Measurements from ENCODE around the gene LIN52. TPM values are rescaled to one million over a fixed set of nuclear protein-coding genes. Genes with fewer than 3 reads are reported as not detected.

The LIN52 gene
- total RNA-seq, 1 donor from 2014 or later, result 8.4 TPM

- Histone ChIP-seq H3K27me3 (ENCODE audit: control insufficient read depth, insufficient read depth, low read length) (peaks cover 7% of the 10 kb centered on the region), H3K36me3 (ENCODE audit: control insufficient read depth, insufficient read depth, low read length) (no peaks in the 10 kb centered on the region), H3K4me3 (ENCODE audit: low read depth, low read length) (no peak overlapping the region)
- FAIRE-seq, result no peak
- no peak for DNase-seq (ENCODE audit: low read depth)
- no peak for TF ChIP-seq CTCF (IDR thresholded peaks at IDR 0.05; ENCODE audit: insufficient read depth, low read length, severe bottlenecking)
Measured at GRCh38 chr14:74221741-74222140, 137.0 kb downstream of the LIN52 start.

- peaks cover 8% of the 10 kb centered on the region for H3K27me3 ChIP-seq (ENCODE audit: control insufficient read depth, insufficient read depth, low read length)
- DNase-seq (ENCODE audit: low read depth) (no peak), FAIRE-seq (no peak)
- no peak for TF ChIP-seq CTCF (IDR thresholded peaks at IDR 0.05; ENCODE audit: insufficient read depth, low read length, severe bottlenecking)
- H3K4me3 ChIP-seq (ENCODE audit: low read depth, low read length), result no peak overlapping the region
- H3K36me3 ChIP-seq (ENCODE audit: control insufficient read depth, insufficient read depth, low read length), result no peaks in the 10 kb centered on the region
Measured at GRCh38 chr14:74223016-74223415, 138.3 kb downstream of the LIN52 start.

GRCh38 chr14:74231784-74232183 lies 147.0 kb downstream of the LIN52 start:
- TF ChIP-seq CTCF (IDR thresholded peaks at IDR 0.05; ENCODE audit: insufficient read depth, low read length, severe bottlenecking), result no peak
- H3K4me3 ChIP-seq (ENCODE audit: low read depth, low read length), result no peak overlapping the region
- DNase-seq (ENCODE audit: low read depth) (no peak), FAIRE-seq (peak; percentile 18)
- peaks cover 4% of the 10 kb centered on the region for H3K27me3 ChIP-seq (ENCODE audit: control insufficient read depth, insufficient read depth, low read length)
- H3K36me3 ChIP-seq (ENCODE audit: control insufficient read depth, insufficient read depth, low read length), result no peaks in the 10 kb centered on the region

- FAIRE-seq, result no peak
- Histone ChIP-seq H3K27me3 (ENCODE audit: control insufficient read depth, insufficient read depth, low read length) (peaks cover 25% of the 10 kb centered on the region), H3K4me3 (ENCODE audit: low read depth, low read length) (no peak overlapping the region), H3K36me3 (ENCODE audit: control insufficient read depth, insufficient read depth, low read length) (no peaks in the 10 kb centered on the region)
- DNase-seq (ENCODE audit: low read depth), result no peak
- no peak for TF ChIP-seq CTCF (IDR thresholded peaks at IDR 0.05; ENCODE audit: insufficient read depth, low read length, severe bottlenecking)
Measured at GRCh38 chr14:74235017-74235416, 150.3 kb downstream of the LIN52 start.

- no peak for TF ChIP-seq CTCF (IDR thresholded peaks at IDR 0.05; ENCODE audit: insufficient read depth, low read length, severe bottlenecking)
- DNase-seq (ENCODE audit: low read depth) (peak; percentile 24), FAIRE-seq (peak; percentile 98)
- peaks cover 46% of the 10 kb centered on the region for H3K27me3 ChIP-seq (ENCODE audit: control insufficient read depth, insufficient read depth, low read length)
- H3K4me3 ChIP-seq (ENCODE audit: low read depth, low read length), result no peak overlapping the region
- no peaks in the 10 kb centered on the region for H3K36me3 ChIP-seq (ENCODE audit: control insufficient read depth, insufficient read depth, low read length)
Measured at GRCh38 chr14:74237441-74237840, 152.7 kb downstream of the LIN52 start.
